HEK293T (cell line): ENCODE measurements around the gene GALM.

Experiments
- ARNT ChIP-seq: fragments of 450-650 bp; IDR thresholded peaks from 2 replicates; pipeline ENCODE4 v1.6.1; 2017; ENCODE audit warnings: mild to moderate bottlenecking
- BHLHE40 ChIP-seq: fragments of 450-650 bp; IDR thresholded peaks from 2 replicates; pipeline ENCODE4 v1.6.1; 2016; ENCODE audit warnings: mild to moderate bottlenecking, moderate library complexity, borderline replicate concordance
- ELF4 ChIP-seq: fragments of 450-650 bp; IDR thresholded peaks from 2 replicates; pipeline ENCODE4 v1.6.1; 2017; ENCODE audit warnings: antibody characterized with exemption
- FOXK2 ChIP-seq: fragments of 450-650 bp; IDR thresholded peaks from 2 replicates; pipeline ENCODE4 v1.6.1; 2016; ENCODE audit warnings: mild to moderate bottlenecking
- FOXM1 ChIP-seq: fragments of 450-650 bp; IDR thresholded peaks from 2 replicates; pipeline ENCODE4 v1.6.1; 2017; ENCODE audit warnings: mild to moderate bottlenecking, borderline replicate concordance
- SP1 ChIP-seq: fragments of 450-650 bp; IDR thresholded peaks from 2 replicates; pipeline ENCODE4 v1.6.1; 2017

- no peak for TF ChIP-seq SP1
- TF ChIP-seq BHLHE40: no peak
- TF ChIP-seq ARNT: no peak
- TF ChIP-seq ELF4: no peak
- no peak for TF ChIP-seq FOXK2
- no peak for TF ChIP-seq FOXM1
Observed at GRCh38 chr2:38704664-38705063, 38.8 kb downstream of the GALM start.
